AG08395 (cell line): ENCODE data around the gene SAMD8.

ENCODE experiments used
- DNase-seq: peaks from one replicate; pipeline ENCODE4 v3.0.0; 2012; ENCODE audit warnings: mixed read lengths, low spot score

SAMD8 gene

GRCh38 chr10:75223507-75223906 lies 112.1 kb downstream of the SAMD8 start:
- no peak for DNase-seq

- no peak for DNase-seq
Observed at GRCh38 chr10:75226095-75226494, 114.6 kb downstream of the SAMD8 start.

GRCh38 chr10:75226656-75227055 lies 115.2 kb downstream of the SAMD8 start:
- DNase-seq: no peak

GRCh38 chr10:75228278-75228677 lies 116.8 kb downstream of the SAMD8 start:
- DNase-seq: no peak

- DNase-seq: no peak
Observed at GRCh38 chr10:75228834-75229233, 117.4 kb downstream of the SAMD8 start.

- DNase-seq: no peak
Observed at GRCh38 chr10:75229971-75230370, 118.5 kb downstream of the SAMD8 start.

GRCh38 chr10:75230600-75231038 lies 119.2 kb downstream of the SAMD8 start:
- peak; percentile 84 for DNase-seq
